Renal cortical epithelial cell (primary cell): ENCODE measurements around the gene CDY1. TPM values are rescaled to one million over a fixed set of nuclear protein-coding genes. Genes with fewer than 3 reads are reported as not detected.
"Not testable (repeated sequence)": the region's sequence is repeated elsewhere in the genome, so short reads cannot be mapped to it uniquely, and the experiment has no call there.

Experiments used
- DNase-seq: peaks from one replicate; pipeline ENCODE4 v3.0.0-alpha.2; 2011; ENCODE audit warnings: low read depth
- total RNA-seq: library from RNA; depleted of rRNA; stranded (reverse); fragments of >200 nt; gene quantifications from 2 replicates; pipeline ENCODE4 v1.2.3, GENCODE V29; 2014

CDY1 gene
- not detected in 2 replicates for total RNA-seq

GRCh38 chrY:25621817-25622216 is at the start of gene CDY1:
Gene CDY1, plus strand, starts transcription at chrY:25622117. Its CDS starts 326 bp downstream, at chrY:25622443.
- DNase-seq = not testable (repeated sequence)

- DNase-seq = not testable (repeated sequence)
These were observed 28.6 kb upstream of the CDY1 start for GRCh38 chrY:25593336-25593735.

- DNase-seq = not testable (repeated sequence)
These were observed 1.7 kb upstream of the CDY1 start for GRCh38 chrY:25620209-25620608.

DNA sequence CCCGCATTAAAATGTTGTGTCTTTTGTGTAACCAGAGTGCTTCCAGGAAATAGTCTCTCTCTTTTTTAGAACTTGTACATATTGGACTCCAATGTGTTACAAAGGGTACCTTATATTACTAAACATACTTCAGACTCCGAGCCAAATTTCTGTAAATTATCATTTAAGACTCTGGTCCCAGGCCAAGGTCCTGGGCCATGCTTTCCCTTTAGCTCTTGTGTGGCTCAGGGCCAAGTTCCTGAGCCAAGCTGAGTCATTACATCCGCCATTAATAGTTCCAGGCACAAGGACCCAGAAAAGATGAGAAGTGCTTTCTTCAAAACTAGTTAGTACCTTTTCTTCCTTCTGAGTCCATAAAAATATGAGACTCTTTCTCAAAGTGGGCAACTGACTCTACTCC is 4.6 kb downstream of the CDY1 start:
- DNase-seq = not testable (repeated sequence)

GRCh38 chrY:25630383-25631112 is 8.6 kb downstream of the CDY1 start:
- DNase-seq = not testable (repeated sequence)

DNA sequence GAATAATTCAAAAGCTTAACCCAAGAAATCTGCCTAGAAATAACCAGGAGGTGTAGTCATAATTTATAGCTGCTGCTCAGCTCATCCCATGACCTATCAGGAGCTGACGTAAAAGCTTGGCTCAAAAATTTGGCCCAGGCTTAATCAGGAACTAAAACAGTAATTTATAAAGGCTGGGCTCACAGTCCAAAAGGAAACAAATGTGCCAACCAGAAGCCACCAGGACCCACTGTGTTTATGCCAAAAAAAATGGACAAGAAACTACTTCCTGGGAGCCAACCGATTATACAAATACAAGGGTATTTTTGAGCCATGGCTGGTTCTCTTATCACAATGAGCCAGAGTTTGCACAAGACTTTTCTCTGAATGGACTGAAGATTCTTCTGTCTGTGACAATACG is 17.9 kb downstream of the CDY1 start:
- DNase-seq = not testable (repeated sequence)

DNA sequence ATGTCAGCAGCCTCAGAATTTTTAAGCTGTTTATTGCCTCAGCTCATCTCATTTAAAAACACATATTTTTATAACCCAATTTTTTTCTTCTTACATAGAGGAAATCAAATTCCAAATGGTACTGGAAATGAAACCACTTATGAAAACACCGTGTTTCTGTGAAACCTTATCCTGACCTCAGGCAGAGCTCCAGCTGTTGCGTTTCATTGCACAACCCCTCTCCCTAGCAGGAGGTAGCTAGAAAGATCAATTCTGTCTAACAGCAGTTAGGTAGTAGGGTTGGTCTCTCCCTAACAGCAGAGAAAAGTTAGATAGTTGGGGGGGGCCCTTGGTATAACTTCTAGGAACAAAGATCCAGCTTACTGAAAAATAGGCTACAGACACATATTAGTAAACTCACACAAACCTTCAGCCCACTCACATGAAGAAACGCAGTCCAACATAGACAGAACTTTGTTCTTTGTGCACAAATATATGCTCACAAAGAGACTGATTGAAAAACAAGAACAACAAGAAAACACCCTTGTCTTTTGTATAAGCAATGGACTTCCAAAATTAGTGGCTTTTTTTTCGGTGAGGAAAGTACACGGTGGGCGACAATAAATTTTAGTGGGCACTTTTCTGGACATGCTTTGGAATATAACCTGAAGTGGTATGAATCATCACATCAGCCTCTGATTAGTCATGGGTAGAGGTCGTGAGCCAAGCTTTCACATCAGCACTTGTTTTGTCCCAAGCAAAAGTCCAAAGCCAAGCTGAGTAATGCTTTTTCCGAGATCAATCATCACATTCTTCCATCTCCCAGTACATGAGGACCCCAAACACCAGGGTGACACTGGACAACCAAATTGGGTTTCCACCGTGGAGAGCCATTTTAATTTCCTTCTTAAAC is 21.4 kb downstream of the CDY1 start:
- not testable (repeated sequence) for DNase-seq
